ENCODE data around the gene DUSP22.

DUSP22 gene

DNA sequence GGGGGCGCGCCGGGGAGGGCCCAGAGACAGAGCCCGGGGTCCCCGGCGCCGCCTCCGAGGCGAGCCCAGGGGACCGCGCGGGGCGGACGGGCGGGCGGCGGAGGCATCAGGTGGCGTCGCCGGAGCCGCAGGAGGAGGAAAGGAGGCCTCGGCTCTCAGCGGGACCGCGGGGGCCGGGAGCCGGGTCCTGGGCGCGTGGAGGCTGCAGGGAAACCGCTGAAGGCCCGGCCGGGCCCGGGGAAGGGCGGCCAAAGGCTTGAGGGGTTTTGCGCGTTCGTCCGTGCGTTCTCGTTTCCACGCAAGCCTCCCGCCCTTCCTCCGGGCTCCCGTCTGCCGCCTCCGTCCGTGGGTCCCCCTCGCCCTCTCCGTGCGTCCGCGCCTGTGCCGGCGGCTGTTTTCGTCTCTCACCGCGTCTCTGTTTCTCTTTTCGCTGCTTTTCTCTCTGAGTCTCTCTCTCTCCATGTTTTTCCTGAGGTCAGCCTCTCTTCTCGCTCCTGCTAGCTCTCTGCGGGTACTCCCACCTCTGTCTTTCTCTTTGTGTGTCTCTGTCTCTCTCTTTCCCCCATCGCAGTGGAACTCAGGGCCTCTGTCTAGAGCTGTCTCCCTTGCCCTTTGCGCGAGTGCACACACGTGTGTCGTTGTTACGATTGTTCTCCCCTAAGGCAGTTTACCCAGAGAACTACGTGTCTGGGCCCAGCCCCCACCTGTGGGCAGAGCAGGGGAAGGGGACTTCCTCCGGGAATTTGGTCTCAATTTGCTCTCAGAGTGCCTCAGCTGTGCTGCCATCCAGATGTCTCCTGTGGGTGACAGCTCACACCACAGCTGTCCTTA lies 101.3 kb downstream of the DUSP22 start:
- no peak for DNase-seq (ENCODE audit: low read depth in 2 of 2)

DNA sequence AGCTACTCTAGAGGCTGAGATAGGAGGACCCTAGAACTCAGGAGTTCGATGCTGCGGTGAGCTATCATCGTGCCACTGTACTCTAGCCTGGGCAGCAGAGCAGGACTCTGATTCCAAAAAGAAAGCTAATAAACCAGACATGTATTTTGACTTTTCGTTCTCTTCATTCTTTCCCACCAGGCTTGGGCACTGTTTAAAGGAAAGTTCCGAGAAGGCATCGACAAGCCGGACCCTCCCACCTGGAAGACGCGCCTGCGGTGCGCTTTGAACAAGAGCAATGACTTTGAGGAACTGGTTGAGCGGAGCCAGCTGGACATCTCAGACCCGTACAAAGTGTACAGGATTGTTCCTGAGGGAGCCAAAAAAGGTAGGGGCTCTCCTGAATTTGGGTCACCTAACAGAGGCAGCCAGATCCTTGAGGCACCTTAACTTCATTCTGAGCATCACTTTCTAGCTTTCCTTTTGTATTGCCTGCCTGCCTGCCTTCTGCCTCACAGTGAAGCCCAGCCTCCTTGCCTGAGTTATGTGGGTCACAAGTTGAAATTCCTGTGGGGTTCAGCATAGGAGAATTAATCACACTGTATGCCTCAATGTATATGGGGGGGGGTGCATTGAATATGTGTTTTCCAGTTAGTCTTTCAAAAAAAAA lies 102.5 kb downstream of the DUSP22 start:
- DNase-seq (ENCODE audit: low read depth in 2 of 2): no peak

DNA sequence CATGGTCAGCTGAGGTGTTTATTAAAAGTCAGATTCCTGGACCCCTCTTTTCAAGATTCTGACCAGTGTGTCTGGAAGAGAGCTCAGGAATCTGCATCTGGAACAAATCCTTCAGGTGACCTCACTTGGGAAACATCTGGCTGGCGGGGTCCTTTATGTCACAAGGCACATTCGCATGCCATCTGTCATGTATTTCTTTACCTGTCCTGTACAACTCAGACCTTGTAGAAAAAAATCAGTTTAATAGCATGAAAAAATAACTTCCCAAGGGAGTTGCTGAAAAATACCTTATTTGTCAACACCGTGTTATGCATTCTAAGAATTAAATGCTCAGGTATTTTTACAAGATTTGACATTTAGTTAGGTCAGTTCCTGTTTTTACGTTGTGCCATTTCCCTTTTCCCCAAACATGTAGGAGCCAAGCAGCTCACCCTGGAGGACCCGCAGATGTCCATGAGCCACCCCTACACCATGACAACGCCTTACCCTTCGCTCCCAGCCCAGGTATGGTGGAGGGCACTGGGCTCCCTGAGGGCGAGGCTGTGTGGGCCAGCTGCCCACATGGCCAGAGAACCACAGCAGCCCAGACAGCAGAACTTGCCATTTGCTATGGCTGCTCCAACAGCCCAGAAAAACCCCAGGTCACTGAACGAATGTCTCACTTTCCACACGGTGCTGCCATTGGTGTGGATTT lies 103.3 kb downstream of the DUSP22 start:
- DNase-seq (ENCODE audit: low read depth in 2 of 2): no peak

- DNase-seq (ENCODE audit: low read depth in 2 of 2): no peak
Measured at GRCh38 chr6:396126-396520, 103.8 kb downstream of the DUSP22 start.

DNA sequence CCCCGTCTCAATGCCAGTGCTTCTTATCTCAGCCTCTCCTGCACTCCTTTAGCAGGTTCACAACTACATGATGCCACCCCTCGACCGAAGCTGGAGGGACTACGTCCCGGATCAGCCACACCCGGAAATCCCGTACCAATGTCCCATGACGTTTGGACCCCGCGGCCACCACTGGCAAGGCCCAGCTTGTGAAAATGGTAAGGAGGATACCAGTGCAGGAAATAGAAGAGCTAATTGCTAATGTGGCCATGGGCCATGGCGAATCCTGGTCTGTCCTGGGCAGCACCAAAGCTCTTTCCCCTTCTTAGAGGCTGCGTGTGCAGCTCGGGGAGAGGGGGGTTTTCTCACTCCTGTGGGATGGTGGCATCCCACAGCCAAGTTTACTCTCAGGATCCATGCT lies 104.8 kb downstream of the DUSP22 start:
- no peak for DNase-seq (ENCODE audit: low read depth in 2 of 2)

- no peak for DNase-seq (ENCODE audit: low read depth in 2 of 2)
Measured at GRCh38 chr6:397604-398003, 105.3 kb downstream of the DUSP22 start.

GRCh38 chr6:398065-398464 lies 105.8 kb downstream of the DUSP22 start:
- DNase-seq (ENCODE audit: low read depth in 2 of 2): no peak

GRCh38 chr6:398558-399078 lies 106.3 kb downstream of the DUSP22 start:
- no peak for DNase-seq (ENCODE audit: low read depth in 2 of 2)

DNA sequence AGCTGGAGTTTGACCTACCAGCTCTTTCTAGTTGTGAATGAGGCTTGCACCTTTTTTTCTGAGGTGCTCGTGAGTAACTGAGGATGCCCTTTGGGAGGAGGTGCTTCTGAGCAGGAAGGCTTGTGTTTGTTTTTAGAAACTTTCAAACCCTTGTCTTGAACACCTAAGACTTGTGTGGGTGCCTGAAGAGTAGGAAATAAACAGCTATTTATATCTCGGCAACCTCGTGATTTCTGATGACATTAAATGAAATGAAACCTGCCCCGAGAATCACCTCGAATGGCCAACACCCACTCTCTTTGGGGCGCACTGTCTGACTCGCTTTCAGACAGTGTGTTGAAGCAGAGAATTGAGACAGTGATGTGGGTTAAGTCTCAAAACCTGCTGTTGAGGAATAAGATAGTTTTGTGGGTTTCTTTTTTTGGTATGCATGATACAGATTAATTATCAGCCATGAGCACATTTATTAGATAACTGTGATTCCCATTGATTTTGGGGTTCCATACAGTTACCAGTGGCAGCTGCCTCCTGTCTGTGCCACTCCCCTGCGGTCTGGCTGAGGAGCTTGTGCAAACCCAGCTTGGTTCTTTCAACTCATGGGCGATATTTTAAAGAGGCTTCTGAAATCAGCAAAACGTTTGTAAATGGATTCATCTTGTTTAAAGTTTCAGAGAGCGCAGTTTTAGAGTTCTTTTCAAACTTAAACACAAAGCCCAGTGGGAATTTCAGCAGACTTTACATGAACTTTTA lies 107.7 kb downstream of the DUSP22 start:
- DNase-seq (ENCODE audit: low read depth in 2 of 2): no peak

GRCh38 chr6:400815-401214 lies 108.5 kb downstream of the DUSP22 start:
- no peak for DNase-seq (ENCODE audit: low read depth in 2 of 2)
